Bladder microvascular endothelial cell (primary cell): Measurements from ENCODE around the gene ASB17. TPM values are rescaled to one million over a fixed set of nuclear protein-coding genes. Genes with fewer than 3 reads are reported as not detected.

Source experiments
- total RNA-seq: library from RNA; depleted of rRNA; stranded (reverse); fragments of >200 nt; gene quantifications from 2 replicates; pipeline ENCODE4 v1.2.3, GENCODE V29; 2014

Gene ASB17, protein sequence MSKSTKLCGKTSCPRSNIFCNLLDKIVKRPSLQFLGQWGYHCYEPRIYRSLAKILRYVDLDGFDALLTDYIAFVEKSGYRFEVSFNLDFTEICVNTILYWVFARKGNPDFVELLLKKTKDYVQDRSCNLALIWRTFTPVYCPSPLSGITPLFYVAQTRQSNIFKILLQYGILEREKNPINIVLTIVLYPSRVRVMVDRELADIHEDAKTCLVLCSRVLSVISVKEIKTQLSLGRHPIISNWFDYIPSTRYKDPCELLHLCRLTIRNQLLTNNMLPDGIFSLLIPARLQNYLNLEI
- total RNA-seq: not detected in 2 replicates

DNA sequence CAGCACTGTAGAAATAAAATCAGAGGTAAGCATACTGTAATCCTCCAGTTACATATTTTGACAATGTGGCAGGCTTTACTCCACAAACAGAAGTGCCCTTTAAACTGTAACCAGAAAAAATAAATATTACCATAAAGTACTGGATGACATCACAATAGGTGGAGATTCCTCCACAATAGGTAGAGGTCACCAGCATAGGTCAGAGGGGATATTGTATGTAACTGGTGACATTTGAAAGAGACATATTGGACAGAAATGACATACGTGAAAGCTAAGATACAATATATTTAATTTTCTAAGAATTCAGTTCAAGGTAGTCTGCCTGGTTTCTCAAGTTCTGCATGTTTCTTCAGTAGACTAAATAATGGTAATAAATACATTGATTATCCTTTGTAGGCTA, at the start of gene ASB17:
Gene ASB17 (minus strand): TSS at position 101 of the 400 bp plus-strand sequence. CDS start 113 bp downstream, outside the sequence.

Other genes with a start within 250 kb of the ASB17 start
- gene ACADM, start 207.7 kb downstream of the ASB17 start, total RNA-seq: 24.9 and 39.1 TPM in 2 replicates
- 45.2 and 102 TPM in 2 replicates for gene RABGGTB, start 146.1 kb downstream of the ASB17 start, total RNA-seq
- gene MSH4, start 135.5 kb downstream of the ASB17 start, total RNA-seq: under 0.01 and 0.25 TPM in 2 replicates
- gene ST6GALNAC3, start 142.3 kb upstream of the ASB17 start, total RNA-seq: 25.1 and 46.7 TPM in 2 replicates